Measurements from ENCODE around the gene RYR2. TPM values are rescaled to one million over a fixed set of nuclear protein-coding genes. Genes with fewer than 3 reads are reported as not detected.

RYR2 gene
- total and polyA plus RNA-seq, 2 of the 8 experiments (the other 6 are each of a cell fraction or from before 2014, with no cell fraction given), result 1.3 to 4.4 TPM

- H3K18ac ChIP-seq (ENCODE audit: extremely low read depth, low read length), result no peak overlapping the region
- DNase-seq (ENCODE audit: low read depth in 1 of 2, low spot score in 2 of 2), result no peak
- no peak overlapping the region for H3K4ac ChIP-seq (replicated peaks; ENCODE audit: insufficient read length, low read depth, low read length)
- H3K79me2 ChIP-seq (ENCODE audit: control insufficient read depth in 1 of 2, insufficient read depth in 2 of 2, low read length in 2 of 2), result no peaks in the 10 kb centered on the region
- H3K36me3 ChIP-seq (ENCODE audit: control insufficient read depth in 2 of 4, insufficient read depth in 4 of 4, low read length in 3 of 4), result no peaks in the 10 kb centered on the region
- CTCF ChIA-PET (ENCODE audit: partially characterized antibody), result interaction anchor here (0.6 to 1.5 kb wide), 3 partner anchors 8 to 55 kb away, joined by 3 to 5 read pairs (median 3); no protein-coding TSS in a partner anchor
- POLR2A ChIA-PET (ENCODE audit: partially characterized antibody), result no interaction called here
- no peak overlapping the region for H3K14ac ChIP-seq (ENCODE audit: insufficient read length)
- no peaks in the 10 kb centered on the region for H3K9me3 ChIP-seq (ENCODE audit: insufficient read depth in 2 of 2, low read depth in 1 of 2, low read length in 1 of 2)
- no peak overlapping the region for H2AFZ ChIP-seq (ENCODE audit: low read length)
- no peak overlapping the region for H3K4me2 ChIP-seq (ENCODE audit: insufficient read depth in 1 of 2, low read depth in 2 of 2, low read length in 2 of 2)
- 91% methylated on average over 2 of the region's 2 CpGs; no CpG with 5 or more reads in 1 of the 2 experiments for WGBS, 2 experiments (ENCODE audit: extremely low coverage in 1 of 2, insufficient coverage in 1 of 2, insufficient read length in 1 of 2, insufficient replicate concordance in 2 of 2, low coverage in 1 of 2, low lambda C conversion rate in 2 of 2, missing lambda C conversion rate in 1 of 2)
- no peaks in the 10 kb centered on the region; a peak in 1 of 7 replicates for H3K4me1 ChIP-seq (replicated peaks in 1 of 4; ENCODE audit: control insufficient read depth in 3 of 4, insufficient read depth in 4 of 4, low read length in 3 of 4)
- no peak overlapping the region for H4K5ac ChIP-seq (ENCODE audit: insufficient read length, low read depth, low read length)
- no peak overlapping the region for H2BK120ac ChIP-seq (replicated peaks; ENCODE audit: low read depth, low read length)
- H4K8ac ChIP-seq (ENCODE audit: extremely low read depth, insufficient read depth, low read length), result no peak overlapping the region
- no peaks in the 10 kb centered on the region for H3K79me1 ChIP-seq (ENCODE audit: low read depth, low read length)
- H3K23me2 ChIP-seq (ENCODE audit: low read depth, low read length), result no peaks in the 10 kb centered on the region
- FAIRE-seq, result no peak
- no peak overlapping the region for H3K56ac ChIP-seq (replicated peaks; ENCODE audit: insufficient read length, low read depth, low read length)
- no peaks in the 10 kb centered on the region for H3K27me3 ChIP-seq (replicated peaks in 1 of 4; ENCODE audit: control insufficient read depth in 3 of 4, extremely low read depth in 1 of 4, insufficient read depth in 3 of 4, low read length in 3 of 4)
- H4K20me1 ChIP-seq (replicated peaks in 1 of 2; ENCODE audit: control insufficient read depth in 1 of 2, insufficient read depth in 2 of 2, low read length in 2 of 2), result no peaks in the 10 kb centered on the region
- no peak overlapping the region for H3K23ac ChIP-seq (ENCODE audit: insufficient read length)
- no peak overlapping the region for H4K91ac ChIP-seq (replicated peaks; ENCODE audit: insufficient read length, low read length)
- H3K27ac ChIP-seq (ENCODE audit: low read depth, low read length), result no peak overlapping the region
- no peak overlapping the region for H3K4me3 ChIP-seq (ENCODE audit: extremely low read depth in 1 of 4, insufficient read depth in 2 of 4, low read depth in 3 of 4, low read length in 4 of 4)
- H3K9ac ChIP-seq (replicated peaks in 1 of 4; ENCODE audit: extremely low read depth in 1 of 4, low read depth in 3 of 4, low read length in 3 of 4), result no peak overlapping the region
- no peak overlapping the region for H2BK15ac ChIP-seq (ENCODE audit: low read length)
- H2BK12ac ChIP-seq (ENCODE audit: low read depth, low read length), result no peak overlapping the region
- no peak overlapping the region for H2BK20ac ChIP-seq (ENCODE audit: low read length)
- H2BK5ac ChIP-seq (ENCODE audit: low read depth, low read length), result no peak overlapping the region
- H2AK5ac ChIP-seq (ENCODE audit: low read depth, low read length), result no peak overlapping the region
- TF ChIP-seq POLR2A (IDR thresholded peaks at IDR 0.05; ENCODE audit: control extremely low read depth in 1 of 2, low read depth in 2 of 2, low read length in 2 of 2), result no peak
- TF ChIP-seq CTBP2 (IDR thresholded peaks at IDR 0.05; ENCODE audit: borderline replicate concordance, insufficient read depth, insufficient read length, low read length), result no peak
- no peak for TF ChIP-seq BACH1 (IDR thresholded peaks at IDR 0.05; ENCODE audit: low read length)
- TF ChIP-seq CEBPB (IDR thresholded peaks at IDR 0.05; ENCODE audit: low read depth, low read length), result no peak
- TF ChIP-seq, protein P1, sequence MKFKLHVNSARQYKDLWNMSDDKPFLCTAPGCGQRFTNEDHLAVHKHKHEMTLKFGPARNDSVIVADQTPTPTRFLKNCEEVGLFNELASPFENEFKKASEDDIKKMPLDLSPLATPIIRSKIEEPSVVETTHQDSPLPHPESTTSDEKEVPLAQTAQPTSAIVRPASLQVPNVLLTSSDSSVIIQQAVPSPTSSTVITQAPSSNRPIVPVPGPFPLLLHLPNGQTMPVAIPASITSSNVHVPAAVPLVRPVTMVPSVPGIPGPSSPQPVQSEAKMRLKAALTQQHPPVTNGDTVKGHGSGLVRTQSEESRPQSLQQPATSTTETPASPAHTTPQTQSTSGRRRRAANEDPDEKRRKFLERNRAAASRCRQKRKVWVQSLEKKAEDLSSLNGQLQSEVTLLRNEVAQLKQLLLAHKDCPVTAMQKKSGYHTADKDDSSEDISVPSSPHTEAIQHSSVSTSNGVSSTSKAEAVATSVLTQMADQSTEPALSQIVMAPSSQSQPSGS (IDR thresholded peaks at IDR 0.05; ENCODE audit: low read length), result no peak
- TF ChIP-seq, protein P2, sequence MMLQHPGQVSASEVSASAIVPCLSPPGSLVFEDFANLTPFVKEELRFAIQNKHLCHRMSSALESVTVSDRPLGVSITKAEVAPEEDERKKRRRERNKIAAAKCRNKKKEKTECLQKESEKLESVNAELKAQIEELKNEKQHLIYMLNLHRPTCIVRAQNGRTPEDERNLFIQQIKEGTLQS (IDR thresholded peaks at IDR 0.05; ENCODE audit: insufficient read depth, low read depth, low read length), result no peak
- TF ChIP-seq EP300 (IDR thresholded peaks at IDR 0.05; ENCODE audit: borderline replicate concordance in 1 of 2, low read depth in 2 of 2, low read length in 2 of 2), result no peak
- TF ChIP-seq NRF1 (IDR thresholded peaks at IDR 0.05; ENCODE audit: low read depth, low read length), result no peak
- no peak for TF ChIP-seq POLR2AphosphoS5 (IDR thresholded peaks at IDR 0.05; ENCODE audit: low read depth, low read length)
- no peak for TF ChIP-seq TBP (IDR thresholded peaks at IDR 0.05; ENCODE audit: low read depth, low read length)
- no peak for TF ChIP-seq RNF2 (IDR thresholded peaks at IDR 0.05; ENCODE audit: borderline replicate concordance, low read depth, low read length, missing control alignments, poor library complexity, severe bottlenecking)
- no peak for TF ChIP-seq TAF7 (optimal IDR thresholded peaks at IDR 0.05; ENCODE audit: borderline replicate concordance, low read depth, low read length)
These were observed 767.1 kb downstream of the RYR2 start for GRCh38 chr1:237809099-237809498.
